Islet precursor cell (in vitro differentiated cells): ENCODE data around the gene HNRNPH1.

Experiments used
- DNase-seq: peaks from one replicate; pipeline ENCODE4 v3.0.0-alpha.2; 2018

Gene HNRNPH1

GRCh38 chr5:179603308-179603707 lies 20.2 kb downstream of the HNRNPH1 start:
- no peak for DNase-seq

- no peak for DNase-seq
These were observed 21.4 kb downstream of the HNRNPH1 start for GRCh38 chr5:179601871-179602625.

GRCh38 chr5:179599973-179600372 lies 23.5 kb downstream of the HNRNPH1 start:
- DNase-seq = no peak

GRCh38 chr5:179599566-179599965 lies 23.9 kb downstream of the HNRNPH1 start:
- no peak for DNase-seq

- no peak for DNase-seq
These were observed 24.4 kb downstream of the HNRNPH1 start for GRCh38 chr5:179599100-179599499.

- no peak for DNase-seq
These were observed 27.1 kb downstream of the HNRNPH1 start for GRCh38 chr5:179596421-179596820.

- DNase-seq = no peak
These were observed 27.6 kb downstream of the HNRNPH1 start for GRCh38 chr5:179595916-179596315.

- peak; percentile 64 for DNase-seq
These were observed 35.3 kb downstream of the HNRNPH1 start for GRCh38 chr5:179588166-179588565.

GRCh38 chr5:179585941-179586401 lies 37.5 kb downstream of the HNRNPH1 start:
- no peak for DNase-seq

GRCh38 chr5:179577286-179577960 lies 46.0 kb downstream of the HNRNPH1 start:
- no peak for DNase-seq

GRCh38 chr5:179572386-179572785 lies 51.1 kb downstream of the HNRNPH1 start:
- no peak for DNase-seq

GRCh38 chr5:179568721-179569120 lies 54.8 kb downstream of the HNRNPH1 start:
- DNase-seq = no peak

- DNase-seq = no peak
These were observed 58.9 kb downstream of the HNRNPH1 start for GRCh38 chr5:179564526-179564925.
